ENCODE results near the gene CHML.

The CHML gene

GRCh38 chr1:241590719-241591118, 49.5 kb downstream of the CHML start:
- no peak for DNase-seq (ENCODE audit: low read depth in 2 of 2)

Measured in stimulated activated CD8-positive, alpha-beta memory T cell treated with anti-CD3 and anti-CD28 coated beads, Interleukin-2, amount 100 ng/mL, for 1 hour (primary cell).